Gastrocnemius medialis (tissue), 4 donors: ENCODE data around the gene CALHM3.

Experiments used
- CTCF ChIP-seq, 5 experiments: fragments of 450-650 bp in 3 of 5; fragments of 200-600 bp in 2 of 5; sonication (generic) in 2 of 5; IDR thresholded peaks in 4 of 5; conservative IDR thresholded peaks in 1 of 5; 1 replicate in 4 of 5; 2 replicates in 1 of 5; pipeline ENCODE4 v1.5.1; 2016 to 2019; ENCODE audit warnings: antibody characterized with exemption in 5 of 5, mild to moderate bottlenecking in 3 of 5, moderate library complexity in 3 of 5
- POLR2A ChIP-seq, 2 donors: fragments of 450-650 bp; IDR thresholded peaks; one replicate each; pipeline ENCODE4 v1.6.1; 2017; ENCODE audit warnings: antibody characterized with exemption in 2 of 2, mild to moderate bottlenecking in 2 of 2, moderate library complexity in 2 of 2

- no peak for TF ChIP-seq CTCF (IDR thresholded peaks at IDR 0.05 in 4 of 5, conservative IDR thresholded peaks at IDR 0.05 in 1 of 5)
- TF ChIP-seq POLR2A (IDR thresholded peaks at IDR 0.05) = peak in 1 of 2 donors; percentile 31
Observed at GRCh38 chr10:103451831-103452505, 27.1 kb downstream of the CALHM3 start, which contains the start of gene CALHM2.
